Nephron (organoid): Measurements from ENCODE around the gene C10orf62.

Experiments used
- H3K27ac Mint-ChIP-seq, 3 experiments: 2 replicates each; pipeline ENCODE4 v1.8.0; 2020; ENCODE audit warnings: mixed read lengths in 3 of 3, mild to moderate bottlenecking in 2 of 3, moderate library complexity in 1 of 3
- H3K27me3 Mint-ChIP-seq: 2 replicates; pipeline ENCODE4 v1.8.0; 2021; ENCODE audit warnings: low read depth, mild to moderate bottlenecking, moderate library complexity, mixed read lengths
- H3K36me3 Mint-ChIP-seq: 2 replicates; pipeline ENCODE4 v1.8.0; 2020; ENCODE audit warnings: low read depth, mixed read lengths
- H3K4me1 Mint-ChIP-seq: 2 replicates; pipeline ENCODE4 v1.8.0; 2020; ENCODE audit warnings: mixed read lengths
- H3K4me3 Mint-ChIP-seq, 3 experiments: 2 replicates each; pipeline ENCODE4 v1.8.0; 2020; ENCODE audit warnings: mild to moderate bottlenecking in 3 of 3, mixed read lengths in 3 of 3, moderate library complexity in 2 of 3
- H3K9me3 Mint-ChIP-seq: 2 replicates; pipeline ENCODE4 v1.8.0; 2020; ENCODE audit warnings: mixed read lengths
- CTCF ChIP-seq, 3 experiments: fragments of 200-600 bp; sonication (generic); IDR thresholded peaks; one replicate each; pipeline ENCODE4 v1.5.0; 2021; ENCODE audit warnings: antibody characterized with exemption in 3 of 3; ENCODE audit not compliant: unreplicated experiment in 3 of 3

C10orf62 gene

GRCh38 chr10:97608991-97609561 lies 19.6 kb downstream of the C10orf62 start:
- Mint-ChIP-seq H3K4me3 (no peak overlapping the region), H3K9me3 (no peaks in the 10 kb centered on the region), H3K27ac (no peak overlapping the region), H3K36me3 (no peaks in the 10 kb centered on the region), H3K27me3 (no peaks in the 10 kb centered on the region), H3K4me1 (peaks cover 9% of the 10 kb centered on the region)
- no peak for TF ChIP-seq CTCF (IDR thresholded peaks at IDR 0.05; ENCODE audit: unreplicated experiment in 3 of 3)

- peaks cover 9% of the 10 kb centered on the region for H3K4me1 Mint-ChIP-seq
- no peaks in the 10 kb centered on the region for H3K9me3 Mint-ChIP-seq
- no peaks in the 10 kb centered on the region for H3K27me3 Mint-ChIP-seq
- no peak overlapping the region for H3K4me3 Mint-ChIP-seq
- no peak overlapping the region for H3K27ac Mint-ChIP-seq
- H3K36me3 Mint-ChIP-seq, result peaks cover 3% of the 10 kb centered on the region
- TF ChIP-seq CTCF (IDR thresholded peaks at IDR 0.05; ENCODE audit: unreplicated experiment in 3 of 3), result no peak
Observed at GRCh38 chr10:97611473-97611872, 22.0 kb downstream of the C10orf62 start.

- Mint-ChIP-seq H3K4me3 (no peak overlapping the region), H3K4me1 (peaks cover 5% of the 10 kb centered on the region), H3K27ac (peak overlapping the region in 1 of 3 experiments; percentile 62), H3K36me3 (peaks cover 10% of the 10 kb centered on the region), H3K27me3 (no peaks in the 10 kb centered on the region), H3K9me3 (no peaks in the 10 kb centered on the region)
- TF ChIP-seq CTCF (IDR thresholded peaks at IDR 0.05; ENCODE audit: unreplicated experiment in 3 of 3), result peak; percentile 25 to 40 (median 37)
Observed at GRCh38 chr10:97612386-97612785, 22.9 kb downstream of the C10orf62 start.

- no peaks in the 10 kb centered on the region for H3K9me3 Mint-ChIP-seq
- H3K4me1 Mint-ChIP-seq, result no peaks in the 10 kb centered on the region
- H3K4me3 Mint-ChIP-seq, result no peak overlapping the region
- no peak for TF ChIP-seq CTCF (IDR thresholded peaks at IDR 0.05; ENCODE audit: unreplicated experiment in 3 of 3)
- H3K27ac Mint-ChIP-seq, result no peak overlapping the region
- H3K36me3 Mint-ChIP-seq, result peaks cover 17% of the 10 kb centered on the region
- H3K27me3 Mint-ChIP-seq, result no peaks in the 10 kb centered on the region
Observed at GRCh38 chr10:97618285-97618684, 28.8 kb downstream of the C10orf62 start.

GRCh38 chr10:97618733-97619132 lies 29.2 kb downstream of the C10orf62 start:
- H3K4me3 Mint-ChIP-seq, result no peak overlapping the region
- H3K27me3 Mint-ChIP-seq, result no peaks in the 10 kb centered on the region
- no peaks in the 10 kb centered on the region for H3K4me1 Mint-ChIP-seq
- peaks cover 17% of the 10 kb centered on the region for H3K36me3 Mint-ChIP-seq
- no peak overlapping the region for H3K27ac Mint-ChIP-seq
- TF ChIP-seq CTCF (IDR thresholded peaks at IDR 0.05; ENCODE audit: unreplicated experiment in 3 of 3), result no peak
- H3K9me3 Mint-ChIP-seq, result no peaks in the 10 kb centered on the region

- no peak for TF ChIP-seq CTCF (IDR thresholded peaks at IDR 0.05; ENCODE audit: unreplicated experiment in 3 of 3)
Observed at GRCh38 chr10:97623277-97623676, 33.8 kb downstream of the C10orf62 start.

More at GRCh38 chr10:97623277-97623676, 33.8 kb downstream of the C10orf62 start:
- Mint-ChIP-seq H3K4me1 (no peaks in the 10 kb centered on the region), H3K4me3 (no peak overlapping the region), H3K27ac (peak overlapping the region in 1 of 3 experiments; percentile 92), H3K27me3 (no peaks in the 10 kb centered on the region), H3K9me3 (no peaks in the 10 kb centered on the region), H3K36me3 (peaks cover 12% of the 10 kb centered on the region)
